Activated T-helper 9 cell treated with anti-CD3 and anti-CD28 coated beads, Interleukin-2, amount 50 U/mL, for 16 hours (primary cell): ENCODE results near the gene SLC15A4.
"Not testable (repeated sequence)": the region's sequence is repeated elsewhere in the genome, so short reads cannot be mapped to it uniquely, and the experiment has no call there.

Experiments
- DNase-seq: peaks from one replicate; pipeline ENCODE4 v3.0.0-alpha.2; 2020; ENCODE audit warnings: low read depth

The SLC15A4 gene

DNA sequence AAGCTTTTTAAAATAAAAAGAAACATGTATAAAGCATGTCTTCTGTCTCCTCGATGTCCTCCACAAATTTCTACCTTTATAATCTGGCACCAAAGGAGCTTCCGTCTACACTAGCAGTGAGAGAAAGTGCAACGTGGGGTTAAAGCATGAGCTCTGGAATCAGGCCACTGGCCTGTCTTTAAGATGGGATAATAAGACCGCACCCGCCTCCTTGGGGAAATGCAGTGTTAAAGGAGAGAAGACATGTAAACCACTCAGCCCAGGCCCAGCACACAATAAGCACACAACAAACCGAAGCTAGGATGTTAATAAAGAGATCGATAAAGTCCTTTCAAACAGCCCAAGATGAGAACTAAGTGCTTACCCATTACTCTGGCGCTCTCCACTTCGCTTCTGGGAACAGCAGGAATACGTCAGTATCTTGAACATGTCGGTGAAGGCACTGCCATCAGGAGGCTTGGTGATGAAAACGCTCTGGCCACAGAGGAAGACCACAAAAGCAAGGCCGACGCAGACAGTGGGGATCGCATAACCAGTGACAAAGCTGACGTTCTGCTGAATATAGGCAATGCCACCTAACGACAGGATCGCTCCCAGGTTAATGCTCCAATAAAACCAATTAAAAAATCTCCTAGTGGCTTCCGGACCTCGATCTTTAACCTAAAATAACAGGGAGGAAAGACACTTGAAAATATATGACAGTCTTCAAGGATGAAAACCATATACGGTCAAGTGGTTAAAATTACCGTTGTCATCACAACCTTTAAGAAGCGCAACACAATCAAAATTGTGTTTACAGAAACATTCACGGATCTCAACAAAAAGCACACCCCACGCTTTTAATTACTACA, 9.1 kb downstream of the SLC15A4 start:
- no peak for DNase-seq

DNA sequence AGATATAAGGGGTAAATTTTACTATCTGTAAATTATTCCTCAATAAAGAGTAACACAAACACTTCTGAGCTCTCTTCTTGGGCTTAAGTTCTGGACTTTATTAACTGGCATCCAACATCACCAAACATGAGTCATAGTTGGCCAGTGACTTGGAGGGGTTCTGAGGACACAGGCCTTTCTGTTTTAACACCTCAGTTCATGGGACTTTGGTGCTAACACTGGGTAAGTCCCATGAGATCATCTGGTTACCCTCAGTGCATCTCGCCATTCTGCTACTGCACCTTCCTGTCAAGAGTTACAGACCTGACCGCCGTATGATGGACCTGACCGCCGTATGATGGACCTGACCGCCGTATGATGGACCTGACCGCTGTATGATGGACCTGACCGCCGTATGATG, 9.9 kb downstream of the SLC15A4 start:
- DNase-seq, result no peak

DNA sequence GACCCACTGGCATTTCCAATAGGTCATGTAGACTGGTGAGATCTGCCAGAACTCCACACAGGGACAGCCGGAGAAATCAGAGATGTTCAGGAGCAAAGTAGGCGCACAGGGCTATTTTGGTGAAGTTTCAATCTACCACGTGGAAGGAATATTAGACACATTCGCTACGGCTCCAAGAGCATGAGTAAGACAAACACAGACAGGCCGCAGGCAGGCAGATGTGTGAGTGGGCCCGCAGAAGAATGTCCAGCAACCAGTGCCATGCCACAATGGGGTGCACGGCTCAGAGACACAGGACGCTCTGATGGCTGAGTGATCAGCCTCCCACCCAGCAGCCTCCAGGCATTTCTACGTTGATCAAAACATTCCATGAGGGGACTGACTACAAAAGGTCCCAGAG, 10.4 kb downstream of the SLC15A4 start:
- DNase-seq, result no peak

DNA sequence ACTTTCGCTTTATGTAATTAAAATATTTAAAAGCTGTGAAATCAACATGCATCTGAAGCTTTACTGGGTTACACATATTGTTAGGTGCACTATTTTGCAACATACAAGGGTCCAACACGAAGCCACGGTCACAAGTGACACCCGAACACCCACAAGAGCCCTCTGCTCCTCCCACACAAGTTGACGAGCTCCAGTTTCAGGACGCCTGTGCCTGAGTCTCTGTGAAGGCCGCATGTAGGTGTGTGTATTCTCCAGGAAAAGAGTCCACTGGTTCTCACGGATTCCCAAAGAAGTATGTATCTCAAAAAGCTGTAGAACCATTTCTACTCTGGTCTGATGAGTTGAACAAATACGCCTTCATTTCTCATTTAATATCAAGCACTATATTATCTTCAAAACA, 12.0 kb downstream of the SLC15A4 start:
- no peak for DNase-seq

DNA sequence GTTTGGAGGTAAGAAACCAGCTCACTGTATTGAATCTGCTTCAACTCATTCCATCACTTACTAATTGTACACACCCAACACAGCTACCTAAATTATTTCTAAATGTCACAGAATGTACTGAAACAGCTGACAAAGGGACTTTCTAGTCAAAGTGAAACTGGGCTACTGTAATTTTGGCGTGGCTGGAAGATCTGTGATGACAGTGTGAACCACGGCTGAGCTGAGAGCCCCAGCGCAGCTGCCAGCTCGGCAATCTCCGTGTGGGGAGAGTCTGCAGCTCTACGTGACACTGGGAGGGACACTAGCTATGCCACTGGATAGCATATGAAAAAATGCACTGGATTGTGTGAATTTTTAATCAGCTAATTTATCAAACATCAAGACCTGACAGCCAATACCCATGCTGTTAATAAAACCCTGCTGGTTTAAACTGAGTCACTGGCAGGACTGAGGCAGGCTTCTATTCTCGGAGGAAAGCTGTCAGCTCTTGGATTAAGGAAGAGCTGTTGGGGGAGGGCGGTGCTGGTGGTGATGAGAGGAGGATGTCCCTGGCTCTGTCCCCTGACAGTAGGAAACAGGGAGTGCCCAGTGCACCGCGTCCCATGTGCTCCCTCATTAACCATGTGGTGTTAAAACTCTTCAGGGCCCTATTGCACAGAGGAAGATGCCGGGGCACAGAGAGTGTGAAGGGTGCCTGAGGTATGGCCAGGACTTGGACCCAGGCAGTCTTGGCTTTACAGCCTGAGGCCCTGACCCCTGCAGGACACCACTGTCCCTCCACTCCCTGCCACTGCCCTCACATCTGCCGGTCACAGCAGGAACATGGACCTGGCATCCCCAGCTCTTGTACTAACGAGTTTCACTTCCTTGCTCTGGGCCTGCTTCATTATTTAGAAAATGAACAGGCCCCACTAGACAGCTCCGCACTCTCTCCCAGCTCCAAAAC, 13.3 kb downstream of the SLC15A4 start:
- peak; percentile 23 for DNase-seq

DNA sequence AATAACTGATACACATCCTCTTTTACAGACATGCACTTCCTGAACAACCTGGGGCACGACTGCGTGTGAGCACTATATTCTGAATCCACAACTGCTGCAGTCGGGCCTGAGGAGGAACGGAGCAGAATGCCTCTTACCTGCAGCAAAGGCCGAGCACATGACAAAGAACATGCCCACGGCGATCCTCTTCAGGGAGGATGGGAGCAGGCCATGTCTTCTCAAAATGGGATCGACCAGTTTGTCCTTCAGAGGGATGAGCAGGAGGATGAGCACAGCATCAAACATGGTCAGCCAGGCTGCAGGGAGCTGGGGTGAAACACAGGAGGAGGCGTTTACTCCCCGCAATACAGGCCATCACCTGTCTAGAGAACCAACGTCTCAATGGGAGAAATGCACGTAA, 15.1 kb downstream of the SLC15A4 start:
- DNase-seq, result no peak

DNA sequence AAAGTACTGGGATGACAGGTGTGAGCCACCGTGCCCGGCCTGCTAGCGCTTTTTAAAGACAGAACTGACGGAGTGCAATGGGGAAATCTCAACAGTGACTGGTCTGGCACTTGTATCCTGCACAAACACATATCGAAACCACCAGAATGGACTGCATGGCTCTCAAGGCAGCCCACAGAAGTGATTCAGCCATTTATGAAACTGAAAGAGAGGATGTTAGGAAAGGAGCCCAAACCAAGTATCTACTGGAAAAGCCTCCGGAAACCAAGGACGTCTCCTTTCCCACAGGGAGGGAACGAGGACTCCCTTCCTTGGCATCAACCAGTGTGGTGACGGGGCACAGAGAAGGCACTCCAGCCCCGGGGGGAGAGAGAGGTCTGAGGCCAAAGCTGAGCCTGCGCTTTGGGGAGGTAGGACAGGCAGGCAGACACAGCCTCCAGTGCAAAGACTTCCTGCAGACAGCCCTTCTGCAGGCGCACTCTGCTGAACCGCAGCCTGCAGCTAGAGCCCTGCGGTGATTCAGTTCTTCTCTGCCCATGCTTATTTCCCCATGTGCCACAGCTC, 16.5 kb downstream of the SLC15A4 start:
- DNase-seq, result no peak

DNA sequence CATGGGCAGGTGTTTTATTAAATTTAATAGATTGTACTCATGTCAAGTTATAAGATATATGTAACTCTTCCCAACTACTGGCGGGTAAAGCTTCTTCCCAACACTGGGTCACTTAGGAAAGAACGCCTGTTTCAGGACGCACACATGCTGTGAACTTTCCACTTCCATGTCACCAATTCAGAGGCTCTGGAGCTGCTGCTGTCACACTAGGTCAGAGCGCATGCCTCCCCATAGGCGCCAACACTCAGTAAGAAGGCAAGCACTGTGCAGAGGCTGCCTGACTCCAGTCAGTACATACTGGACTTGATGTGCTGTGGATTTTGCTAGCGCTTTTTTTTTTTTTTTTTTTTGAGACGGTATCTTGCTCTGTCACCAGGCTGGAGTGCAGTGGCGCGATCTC, 17.2 kb downstream of the SLC15A4 start:
- DNase-seq, result no peak

DNA sequence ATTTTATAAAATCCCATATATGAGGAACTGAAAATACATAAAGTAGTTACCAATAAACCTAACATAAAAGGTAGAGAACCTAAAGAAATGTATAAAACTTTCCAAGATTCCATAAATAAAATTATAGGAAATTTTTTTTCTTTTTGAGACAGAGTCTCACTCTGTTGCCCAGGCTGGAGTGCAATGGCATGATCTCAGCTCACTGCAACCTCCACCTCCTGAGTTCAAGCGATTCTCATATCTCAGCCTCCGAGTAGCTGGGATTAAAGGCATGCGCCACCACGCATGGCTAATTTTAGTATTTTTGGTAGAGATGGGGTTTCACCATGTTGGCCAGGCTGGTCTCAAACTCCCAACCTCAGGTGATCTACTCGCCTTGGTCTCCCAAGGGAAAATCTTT, 18.4 kb downstream of the SLC15A4 start:
- not testable (repeated sequence) for DNase-seq

DNA sequence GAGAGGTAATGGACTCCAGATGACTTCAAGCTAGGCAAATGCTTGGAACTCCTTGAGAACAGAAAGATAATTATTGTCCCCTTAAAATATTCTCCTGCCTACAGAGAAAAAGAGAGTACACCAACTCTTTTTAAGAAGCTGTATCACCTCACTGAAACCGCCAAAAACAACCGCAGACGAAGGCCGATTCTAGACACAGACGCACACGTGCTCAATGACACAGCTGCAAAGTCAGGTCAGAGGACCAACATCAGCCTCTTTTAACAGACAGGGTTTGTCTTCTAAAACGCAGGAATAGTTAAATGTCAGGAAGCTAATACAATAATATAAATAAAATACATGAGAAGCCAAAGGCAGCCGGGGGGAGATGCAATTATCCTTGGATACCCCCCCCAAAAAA, 19.0 kb downstream of the SLC15A4 start:
- no peak for DNase-seq

DNA sequence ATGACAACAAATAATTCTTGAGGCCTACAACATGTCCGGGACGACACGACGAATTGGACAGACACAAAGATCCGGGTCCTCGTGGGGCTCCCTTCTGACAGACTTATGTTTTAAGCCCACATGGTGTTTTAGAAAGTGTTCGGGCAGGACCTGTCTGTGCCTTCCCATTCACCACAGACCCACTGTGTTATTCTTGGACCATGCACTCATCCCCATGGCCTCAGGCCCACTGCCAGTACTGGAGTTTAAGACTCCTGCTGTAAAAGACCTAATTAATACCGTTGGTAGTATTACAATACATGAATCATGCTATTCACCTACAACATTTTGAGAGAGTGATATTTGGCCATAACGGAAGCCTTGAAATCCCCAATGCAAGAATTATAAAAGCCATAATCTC, 20.0 kb downstream of the SLC15A4 start:
- no peak for DNase-seq

DNA sequence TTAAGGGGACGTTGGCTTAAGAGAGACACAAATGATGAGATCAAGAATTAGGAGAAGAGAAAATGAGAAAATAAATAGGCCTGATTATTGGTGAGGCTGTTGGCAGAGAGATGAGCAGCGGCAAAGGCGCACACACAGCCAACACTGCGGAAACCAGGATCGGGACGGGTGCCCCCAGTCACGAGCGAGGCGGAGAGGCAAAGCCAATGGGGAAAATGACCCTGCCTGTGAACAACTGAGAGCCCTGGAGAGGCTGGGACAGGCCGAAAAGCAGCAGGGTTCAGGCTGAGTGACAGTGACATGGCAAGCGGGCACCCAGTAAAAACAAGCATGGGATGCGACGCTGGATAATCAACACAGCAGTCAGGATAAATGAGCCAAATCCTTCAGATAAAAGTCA, 21.0 kb downstream of the SLC15A4 start:
- no peak for DNase-seq

DNA sequence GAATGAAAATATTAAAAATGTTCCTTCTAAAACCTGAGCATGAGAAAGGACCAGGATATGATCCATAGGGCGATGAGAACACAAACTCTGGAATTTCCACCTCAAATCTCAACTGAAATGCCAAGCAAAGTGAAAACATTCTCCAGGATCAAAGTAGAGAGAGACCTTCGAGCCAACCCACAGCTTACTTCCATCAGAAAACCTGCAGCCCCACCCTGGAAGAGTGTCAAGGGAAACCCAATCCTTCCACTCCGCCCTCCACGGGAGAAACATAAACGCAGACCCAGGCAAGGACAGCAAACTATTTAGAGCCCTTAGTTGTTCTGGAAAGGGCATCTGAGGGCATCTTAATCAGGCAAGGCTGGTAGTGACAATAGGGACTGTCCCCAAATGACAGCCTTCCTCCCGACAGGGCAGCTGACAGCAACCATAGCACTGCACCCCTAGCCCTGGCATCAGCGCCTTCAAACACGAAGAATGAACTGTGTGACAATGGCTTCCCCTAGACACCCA, 21.8 kb downstream of the SLC15A4 start:
- DNase-seq, result no peak

DNA sequence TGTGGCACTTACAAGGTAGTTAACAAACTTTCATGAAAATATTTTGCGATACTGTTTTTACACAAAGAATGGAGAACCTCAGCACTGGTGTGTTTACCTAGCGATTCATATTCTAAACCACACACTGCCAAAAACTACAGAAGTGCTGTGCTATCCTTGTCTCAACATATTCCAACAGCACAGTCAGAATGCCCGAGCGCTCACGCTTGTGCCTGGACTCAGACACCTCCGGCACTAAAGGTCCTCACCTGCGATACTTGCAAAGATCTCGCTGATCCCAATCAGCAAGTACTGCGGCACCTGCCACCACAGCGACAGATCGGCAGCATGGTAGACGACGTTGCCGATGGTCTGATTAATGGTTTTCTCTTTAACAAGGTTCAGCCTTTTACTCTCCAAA, 23.2 kb downstream of the SLC15A4 start:
- DNase-seq, result no peak

DNA sequence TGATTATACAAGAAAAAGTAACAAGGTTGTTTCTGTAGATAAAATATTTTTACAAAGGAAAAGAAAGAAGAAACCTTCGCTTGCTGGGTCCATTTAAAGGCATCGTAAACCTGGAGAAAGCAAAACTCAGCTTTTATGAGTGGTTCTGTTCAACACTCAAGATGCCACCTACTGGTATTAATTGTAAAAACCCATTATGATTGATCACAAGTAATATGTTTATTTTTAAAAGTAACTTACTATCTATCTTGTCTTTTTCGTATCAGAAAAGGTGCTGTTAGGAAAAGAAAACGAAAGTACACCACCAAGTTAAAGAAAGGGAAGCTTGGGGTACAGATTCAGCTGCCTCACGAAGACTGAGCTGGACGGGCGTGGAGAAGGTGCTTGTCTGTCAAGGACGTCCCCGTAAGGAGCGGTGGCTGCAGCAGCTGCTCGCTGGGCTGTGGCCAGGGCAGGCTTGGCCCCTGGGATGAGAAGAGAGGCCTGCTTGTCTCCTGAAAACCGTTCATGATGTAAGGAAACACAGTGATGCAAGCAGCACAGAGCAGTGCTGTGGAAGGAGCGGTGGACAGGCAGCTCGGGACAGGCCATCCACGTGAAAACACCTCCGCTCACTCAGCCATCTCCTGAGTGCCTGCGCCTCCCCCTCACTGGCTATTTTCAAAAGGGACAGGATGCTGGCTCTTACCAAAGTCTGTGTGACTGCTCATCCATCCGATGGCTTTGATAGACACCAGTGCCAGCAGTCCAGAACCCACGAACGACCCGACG, 25.0 kb downstream of the SLC15A4 start:
- no peak for DNase-seq

DNA sequence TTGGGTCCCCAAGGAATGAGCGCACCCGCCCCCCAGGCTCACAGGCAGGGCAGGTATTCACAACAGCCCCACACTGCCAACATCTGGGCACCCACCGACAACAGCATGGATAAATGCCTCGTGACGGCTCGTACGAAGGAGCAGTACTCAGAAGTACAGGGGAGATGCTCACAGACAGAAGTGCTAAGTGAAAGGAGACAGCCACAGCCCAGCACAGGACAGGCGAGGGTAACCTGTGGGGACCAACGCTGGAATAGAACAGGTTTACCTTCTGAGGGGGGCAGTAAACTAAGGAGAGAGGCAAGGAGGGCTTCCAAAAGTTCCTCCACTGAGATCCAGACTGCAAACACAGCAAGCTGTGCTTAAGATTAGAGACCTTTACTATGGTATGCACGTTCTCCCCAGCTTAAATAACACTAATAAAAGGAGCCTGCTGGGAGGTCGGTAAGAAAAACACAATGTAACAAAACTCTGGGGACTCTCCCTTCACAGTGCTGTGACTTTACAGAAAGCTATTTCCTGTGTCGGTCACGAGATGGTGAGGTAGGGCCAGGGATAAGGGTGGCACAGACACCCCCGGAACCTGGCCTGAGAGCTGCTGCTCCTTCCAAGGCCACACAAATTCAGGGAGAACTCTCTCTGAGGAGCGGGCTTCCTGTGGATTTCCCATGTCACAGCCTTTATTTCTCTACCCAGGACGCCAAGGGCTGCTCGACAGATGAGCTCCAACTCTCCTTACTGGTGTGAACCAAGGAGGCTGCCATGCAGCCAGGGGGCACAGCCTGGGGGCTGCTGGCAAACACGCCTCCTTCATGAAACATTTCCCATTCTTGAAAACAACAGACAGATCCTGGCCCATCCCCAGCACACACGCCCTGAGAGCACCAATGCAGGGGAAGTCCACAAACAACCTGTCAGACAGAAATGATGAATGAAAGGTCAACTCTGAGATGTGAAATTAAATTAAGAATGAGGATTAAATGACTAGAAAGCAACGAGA, 26.3 kb downstream of the SLC15A4 start:
- DNase-seq, result no peak

DNA sequence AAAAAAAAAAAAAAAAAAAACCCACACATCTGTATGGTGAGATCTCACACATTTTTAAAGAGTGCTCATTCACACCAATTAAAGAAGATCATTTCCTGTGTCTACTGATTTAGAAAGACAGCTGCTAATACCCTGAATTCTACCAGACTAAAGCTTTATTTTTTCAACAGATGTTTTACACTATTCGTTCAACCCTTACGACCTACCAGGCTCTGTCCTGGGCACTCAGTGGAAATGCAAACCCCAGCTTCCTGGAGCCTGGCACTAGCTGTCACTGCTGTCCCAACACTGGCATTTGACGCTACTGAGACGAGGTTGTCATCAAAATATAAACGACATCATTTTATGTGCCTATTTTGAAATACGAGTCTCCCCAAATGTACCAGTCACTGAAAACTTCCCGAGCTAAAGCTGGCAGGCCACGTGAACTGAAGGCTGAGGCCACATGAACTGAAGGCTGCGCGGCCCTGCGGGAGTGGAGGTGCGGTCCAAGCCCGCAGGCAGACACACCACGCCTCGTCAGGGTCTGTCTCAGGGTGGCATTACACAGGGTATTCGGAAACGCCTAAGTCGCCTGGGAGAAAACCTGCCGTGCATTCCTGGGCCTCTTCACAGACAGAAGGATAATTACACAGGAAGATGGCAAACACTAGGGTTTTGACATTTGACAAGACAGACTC, 27.2 kb downstream of the SLC15A4 start:
- no peak for DNase-seq

DNA sequence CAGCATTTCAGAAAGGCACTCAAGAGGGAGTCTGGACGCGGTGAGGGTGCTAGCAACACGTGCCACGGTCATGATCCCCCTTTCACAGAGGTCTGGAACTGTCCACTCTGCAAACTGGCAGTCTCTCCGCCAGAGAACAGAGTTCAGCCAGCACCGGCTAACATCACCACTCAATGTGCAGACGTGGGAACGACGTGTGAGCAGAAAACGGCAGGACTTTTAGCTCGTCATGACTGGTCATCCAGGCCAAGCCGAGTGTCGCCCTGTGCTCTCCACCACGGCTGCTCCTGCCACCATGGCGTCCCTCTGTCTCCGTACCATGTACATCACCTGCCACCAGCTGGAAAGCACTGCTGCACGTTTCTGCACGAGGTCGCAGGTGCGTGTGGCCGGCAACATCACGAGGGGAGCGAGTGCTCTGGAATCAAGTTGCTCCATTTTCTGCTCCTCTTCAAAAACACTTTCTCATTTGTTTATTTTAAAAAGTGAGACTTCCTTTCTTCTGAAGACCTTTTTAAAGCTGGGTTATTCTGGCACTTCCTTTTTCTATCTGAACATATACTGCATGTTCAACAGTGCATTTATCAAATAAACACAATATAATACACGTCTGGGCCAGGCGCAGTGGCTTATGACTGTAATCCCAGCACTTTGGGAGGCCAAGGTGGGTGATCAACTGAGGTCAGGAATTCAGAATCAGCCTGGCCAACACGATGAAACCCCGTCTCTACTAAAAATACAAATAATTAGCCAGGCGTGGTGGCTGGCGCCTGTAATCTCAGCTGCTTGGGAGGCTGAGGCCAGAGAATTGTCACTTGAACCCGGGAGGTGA, 28.0 kb downstream of the SLC15A4 start:
- no peak for DNase-seq
